HG03457 (cell line): ENCODE results near the gene RPGRIP1.
"Not testable (repeated sequence)": the region's sequence is repeated elsewhere in the genome, so short reads cannot be mapped to it uniquely, and the experiment has no call there.

Experiments used
- ATAC-seq: cut with Tn5 transposase; IDR thresholded peaks from one replicate; pipeline ENCODE4 v1.9.1; 2021; ENCODE audit warnings: moderate number of reproducible peaks; ENCODE audit not compliant: unreplicated experiment

The RPGRIP1 gene

GRCh38 chr14:21279783-21280182, at the start of gene RPGRIP1:
RPGRIP1 (plus strand) TSS chr14:21280083; CDS start chr14:21287977, 7,894 bp downstream.
- ATAC-seq: no peak

- ATAC-seq: no peak
Measured at GRCh38 chr14:21231020-21231652, 48.7 kb upstream of the RPGRIP1 start.

- no peak for ATAC-seq
Measured at GRCh38 chr14:21233457-21234076, 46.3 kb upstream of the RPGRIP1 start.

DNA sequence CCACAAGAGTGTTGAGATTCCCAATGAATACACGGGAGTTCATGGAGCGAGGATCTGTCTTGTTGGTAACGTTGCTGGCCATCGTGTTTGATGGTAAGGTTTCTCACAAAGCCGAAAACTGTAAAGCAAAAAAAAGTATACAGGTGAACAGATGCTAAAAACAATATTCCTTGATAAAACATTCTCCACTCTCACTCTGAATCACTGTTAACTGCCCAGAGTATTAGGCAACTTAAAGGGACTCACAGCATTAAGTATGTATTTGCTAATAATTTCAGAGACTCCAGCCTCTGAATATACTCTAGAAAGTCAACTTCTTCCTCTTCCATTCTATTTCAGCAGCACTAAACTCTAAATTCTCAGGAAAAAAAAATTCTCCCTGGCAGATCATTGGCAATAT, 45.8 kb upstream of the RPGRIP1 start:
- no peak for ATAC-seq

DNA sequence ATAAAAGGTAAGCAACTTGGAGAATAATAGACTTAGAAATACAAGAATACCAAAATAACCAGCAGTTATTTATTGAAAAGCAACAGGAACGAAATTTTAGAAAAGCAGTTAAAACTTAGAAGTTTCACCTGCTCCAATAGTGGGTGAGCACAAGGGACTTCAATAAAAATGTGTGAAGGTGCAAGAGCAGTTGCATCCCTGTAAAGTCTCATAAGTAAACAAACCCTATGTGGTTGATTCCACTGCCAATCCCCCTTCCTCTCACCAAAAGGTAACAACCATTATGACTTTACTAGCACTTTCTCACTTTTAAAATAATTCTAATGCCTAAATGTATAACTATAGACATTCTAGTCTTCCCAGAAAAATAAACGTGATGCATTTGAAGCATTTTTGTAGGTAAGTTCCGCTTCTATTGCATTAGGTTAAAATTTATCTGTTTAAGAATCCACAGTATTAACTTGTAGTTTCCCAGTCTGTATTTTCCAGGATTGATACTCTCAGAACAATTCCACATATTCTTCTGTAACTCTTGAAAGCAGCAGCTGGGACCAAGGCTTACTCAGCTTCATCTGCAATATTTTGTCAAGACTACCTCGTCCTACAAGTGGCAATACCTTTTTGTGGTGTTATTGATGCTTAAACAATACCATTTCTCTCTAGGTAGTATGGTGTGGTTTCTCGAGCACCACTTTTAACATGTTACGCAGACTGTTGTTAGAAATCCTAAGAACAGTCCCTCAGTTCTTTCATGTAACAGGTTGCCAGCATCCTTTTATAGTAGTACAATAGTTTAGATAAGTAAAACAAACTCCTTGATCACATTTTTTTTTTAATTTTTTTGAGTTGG, 42.7 kb upstream of the RPGRIP1 start:
- no peak for ATAC-seq

GRCh38 chr14:21238823-21239518, 40.9 kb upstream of the RPGRIP1 start:
- ATAC-seq: no peak

DNA sequence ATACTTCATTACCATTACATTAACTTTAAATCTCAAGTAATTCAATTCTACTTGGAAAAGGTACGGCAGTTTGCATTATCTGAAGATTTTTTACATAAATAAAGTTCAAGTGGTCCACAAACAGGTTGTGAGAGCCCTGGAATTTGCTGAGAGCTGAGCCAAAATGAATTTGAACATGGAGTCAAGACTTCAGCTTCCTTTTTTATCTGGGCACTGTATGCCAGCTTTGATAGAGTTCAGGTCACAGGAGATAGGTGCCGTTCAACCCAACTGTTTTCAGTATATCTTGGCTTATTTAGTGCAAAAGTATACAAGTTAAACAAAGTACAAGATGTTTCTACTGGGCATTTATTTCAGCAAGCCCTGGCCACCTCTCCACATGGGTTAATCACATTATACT, 39.5 kb upstream of the RPGRIP1 start:
- ATAC-seq: no peak

GRCh38 chr14:21241218-21241819, 38.6 kb upstream of the RPGRIP1 start:
- no peak for ATAC-seq

DNA sequence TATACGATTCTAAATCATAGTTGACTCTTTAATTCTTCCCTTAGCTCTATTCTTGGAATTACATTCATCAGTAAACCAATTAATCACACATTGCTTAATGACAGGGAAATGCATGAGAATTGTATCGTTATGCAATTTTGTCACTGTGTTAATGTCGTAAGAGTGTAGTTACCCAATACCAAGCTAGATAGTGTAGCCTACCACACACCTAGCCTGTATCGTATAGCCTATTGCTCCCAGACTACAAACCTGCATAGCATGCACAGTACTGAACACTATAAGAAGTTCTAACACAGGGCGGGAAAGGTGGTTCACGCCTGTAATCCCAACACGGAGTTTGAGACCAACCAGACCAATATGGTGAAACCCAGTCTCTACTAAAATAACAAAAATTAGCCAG, 35.3 kb upstream of the RPGRIP1 start:
- no peak for ATAC-seq

GRCh38 chr14:21245813-21246212, 34.1 kb upstream of the RPGRIP1 start:
- no peak for ATAC-seq

GRCh38 chr14:21248338-21248737, 31.5 kb upstream of the RPGRIP1 start:
- no peak for ATAC-seq

GRCh38 chr14:21248739-21249411, 31.0 kb upstream of the RPGRIP1 start:
- ATAC-seq: no peak

GRCh38 chr14:21251215-21251614, 28.7 kb upstream of the RPGRIP1 start:
- no peak for ATAC-seq

DNA sequence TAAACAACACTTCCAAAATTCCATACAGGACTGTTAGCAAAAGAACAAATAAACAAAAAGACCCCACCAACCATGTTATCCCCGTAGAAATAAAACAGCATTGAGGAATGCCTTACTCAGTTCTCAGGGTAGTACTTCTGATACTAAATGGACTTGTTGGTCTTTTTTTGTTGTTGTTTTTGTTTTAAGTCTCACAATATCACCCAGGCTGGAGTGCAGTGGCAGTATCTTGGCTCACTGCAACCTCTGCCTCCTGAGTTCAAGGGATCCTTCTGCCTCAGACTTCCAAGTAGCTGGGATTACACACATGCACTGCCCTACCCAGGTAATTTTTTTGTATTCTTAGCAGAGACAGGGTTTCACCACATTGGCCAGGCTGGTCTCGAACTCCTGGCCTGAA, 27.7 kb upstream of the RPGRIP1 start:
- no peak for ATAC-seq

- no peak for ATAC-seq
Measured at GRCh38 chr14:21255385-21256101, 24.3 kb upstream of the RPGRIP1 start.

DNA sequence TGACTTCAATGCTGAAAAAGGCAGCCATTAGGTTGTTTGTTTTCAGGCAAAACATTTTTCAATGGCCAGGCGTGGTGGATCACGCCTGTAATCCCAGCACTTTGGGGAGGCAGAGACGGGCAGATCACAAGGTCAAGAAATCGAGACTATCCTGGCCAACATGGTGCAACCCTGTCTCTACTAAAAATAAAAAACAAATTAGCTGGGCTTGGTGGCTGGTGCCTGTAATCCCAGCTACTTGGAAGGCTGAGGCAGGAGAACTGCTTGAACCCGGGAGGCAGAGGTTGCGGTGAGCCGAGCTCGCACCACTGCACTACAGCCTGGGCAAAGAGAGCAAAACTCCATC, 23.8 kb upstream of the RPGRIP1 start:
- not testable (repeated sequence) for ATAC-seq

DNA sequence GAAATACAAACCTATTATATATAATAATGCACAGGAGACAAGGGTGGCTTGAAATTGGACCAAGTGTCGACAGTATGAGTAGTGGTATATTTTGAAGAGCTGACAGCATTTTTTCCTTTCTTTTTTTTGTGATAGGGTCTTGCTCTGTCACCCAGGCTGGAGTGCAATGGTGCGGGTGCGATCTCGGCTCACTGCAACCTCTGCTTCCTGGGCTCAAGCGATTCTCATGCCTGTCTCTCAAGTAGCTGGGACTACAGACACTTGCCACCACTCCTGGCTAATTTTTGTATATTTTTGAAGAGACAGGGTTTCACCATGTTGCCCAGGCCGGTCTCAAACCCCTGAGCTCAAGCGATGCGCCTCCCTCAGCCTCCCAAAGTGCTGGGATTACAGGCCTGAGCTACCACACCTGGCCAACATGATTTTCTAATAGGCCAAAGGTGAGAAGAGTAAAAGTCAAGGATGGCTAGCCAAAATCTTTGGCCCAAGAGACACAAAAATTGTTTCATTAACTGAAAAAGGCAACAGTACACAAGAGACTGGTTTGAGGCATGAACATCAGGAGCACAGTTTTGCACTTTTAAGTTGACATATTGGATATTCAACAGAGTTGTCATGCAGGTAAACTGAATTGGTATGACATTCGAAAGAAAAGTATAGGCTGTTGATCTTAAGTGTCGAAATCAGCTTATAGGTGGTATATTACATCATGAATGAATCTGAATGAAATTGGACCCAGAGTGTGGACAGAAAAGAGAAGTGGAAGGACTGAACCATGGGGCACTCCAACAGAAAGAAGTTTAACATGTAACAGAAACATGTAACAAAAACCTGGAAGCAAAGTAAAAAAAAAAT, 23.1 kb upstream of the RPGRIP1 start:
- ATAC-seq: no peak

- no peak for ATAC-seq
Measured at GRCh38 chr14:21257394-21257909, 22.4 kb upstream of the RPGRIP1 start.
